Activated CD8-positive, alpha-beta memory T cell treated with anti-CD3 and anti-CD28 coated beads, Interleukin-2, amount 10 ng/mL, durations not matched to agents 7 days and 5 days (primary cell): Measurements from ENCODE around the gene CD81. TPM values are rescaled to one million over a fixed set of nuclear protein-coding genes. Genes with fewer than 3 reads are reported as not detected.

Source experiments
- ATAC-seq: fragments of 150-1000 bp; cut with Tn5 transposase; one replicate; pipeline ENCODE4 v1.10.0; 2021; ENCODE audit warnings: moderate library complexity
- CTCF ChIA-PET: fragments of 350-600 bp; sonication (Branson Sonifier 250); formaldehyde crosslinking; loops from one replicate; lab custom pipeline; 2021; ENCODE audit warnings: antibody characterized with exemption; lab: Charles Lee
- DNase-seq: peaks from one replicate; pipeline ENCODE4 v3.0.0-alpha.2; 2020
- H3K27ac Mint-ChIP-seq: one replicate; pipeline ENCODE4 v1.8.0; 2021; ENCODE audit warnings: mild to moderate bottlenecking, mixed read lengths
- H3K27me3 Mint-ChIP-seq: one replicate; pipeline ENCODE4 v1.8.0; 2021; ENCODE audit warnings: mixed read lengths
- H3K36me3 Mint-ChIP-seq: one replicate; pipeline ENCODE4 v1.8.0; 2021; ENCODE audit warnings: mild to moderate bottlenecking, mixed read lengths
- H3K4me1 Mint-ChIP-seq: one replicate; pipeline ENCODE4 v1.8.0; 2021; ENCODE audit warnings: mixed read lengths
- H3K4me3 Mint-ChIP-seq: one replicate; pipeline ENCODE4 v1.8.0; 2021; ENCODE audit warnings: mild to moderate bottlenecking, moderate library complexity, mixed read lengths
- H3K9me3 Mint-ChIP-seq: one replicate; pipeline ENCODE4 v1.8.0; 2022; ENCODE audit warnings: low read depth, mixed read lengths
- total RNA-seq, 2 experiments: library from RNA; stranded (reverse); gene quantifications; one replicate each; pipeline ENCODE4 v1.2.3, GENCODE V29; 2021

Gene CD81
- total RNA-seq, 2 experiments from 2014 or later, result 162 to 192 TPM

- Mint-ChIP-seq H3K27ac (no peak overlapping the region), H3K4me1 (peaks cover 15% of the 10 kb centered on the region), H3K4me3 (no peak overlapping the region), H3K36me3 (no peaks in the 10 kb centered on the region), H3K9me3 (no peaks in the 10 kb centered on the region), H3K27me3 (peaks cover 4% of the 10 kb centered on the region)
- ATAC-seq (no peak), DNase-seq (no peak)
- CTCF ChIA-PET, result interaction anchor here (3.6 kb wide), 1 partner anchor 45 kb away, joined by 16 read pairs; no protein-coding TSS in a partner anchor
Observed at GRCh38 chr11:2374456-2375201, 2.5 kb upstream of the CD81 start.

- no peaks in the 10 kb centered on the region for H3K36me3 Mint-ChIP-seq
- H3K9me3 Mint-ChIP-seq, result no peaks in the 10 kb centered on the region
- H3K4me3 Mint-ChIP-seq, result no peak overlapping the region
- DNase-seq (no peak), ATAC-seq (no peak)
- H3K27ac Mint-ChIP-seq, result no peak overlapping the region
- peaks cover 18% of the 10 kb centered on the region for H3K4me1 Mint-ChIP-seq
- peaks cover 4% of the 10 kb centered on the region for H3K27me3 Mint-ChIP-seq
- CTCF ChIA-PET, result interaction anchor here (3.6 to 3.8 kb wide), 2 partner anchors 45 to 71 kb away, joined by 16 to 36 read pairs; no protein-coding TSS in a partner anchor
Observed at GRCh38 chr11:2375341-2375853, 1.7 kb upstream of the CD81 start.

- Mint-ChIP-seq H3K9me3 (no peaks in the 10 kb centered on the region), H3K27me3 (peaks cover 4% of the 10 kb centered on the region), H3K4me3 (peak overlapping the region; percentile 21), H3K4me1 (peaks cover 21% of the 10 kb centered on the region), H3K36me3 (no peaks in the 10 kb centered on the region), H3K27ac (no peak overlapping the region)
- ATAC-seq, result no peak
- DNase-seq, result no peak
- CTCF ChIA-PET, result interaction anchor here (1.1 to 3.8 kb wide), 3 partner anchors 12 to 72 kb away, joined by 6 to 36 read pairs (median 16); no protein-coding TSS in a partner anchor
Observed at GRCh38 chr11:2375964-2376551, 1.1 kb upstream of the CD81 start.

GRCh38 chr11:2377511-2378443 is 667 bp downstream of the CD81 start:
- Mint-ChIP-seq H3K4me3 (peak overlapping the region; percentile 83), H3K27ac (peak overlapping the region; percentile 78), H3K36me3 (peaks cover 2% of the 10 kb centered on the region), H3K4me1 (peaks cover 24% of the 10 kb centered on the region), H3K27me3 (peaks cover 4% of the 10 kb centered on the region), H3K9me3 (no peaks in the 10 kb centered on the region)
- DNase-seq (peak; percentile 68), ATAC-seq (peak; percentile 46)
- CTCF ChIA-PET, result interaction anchor here (1.0 to 3.8 kb wide), 5 partner anchors 9 to 73 kb away, joined by 4 to 36 read pairs (median 10); partner anchors contain the start of gene TSSC4

GRCh38 chr11:2378527-2379210 is 1.6 kb downstream of the CD81 start:
- peak overlapping the region; percentile 83 for H3K4me3 Mint-ChIP-seq
- H3K27ac Mint-ChIP-seq, result peak overlapping the region; percentile 78
- peaks cover 4% of the 10 kb centered on the region for H3K27me3 Mint-ChIP-seq
- H3K36me3 Mint-ChIP-seq, result peaks cover 2% of the 10 kb centered on the region
- H3K9me3 Mint-ChIP-seq, result no peaks in the 10 kb centered on the region
- no peak for ATAC-seq
- H3K4me1 Mint-ChIP-seq, result peaks cover 27% of the 10 kb centered on the region
- CTCF ChIA-PET, result interaction anchor here (1.0 to 3.8 kb wide), 4 partner anchors 9 to 74 kb away, joined by 4 to 36 read pairs (median 10); partner anchors contain the start of gene TSSC4
- no peak for DNase-seq

GRCh38 chr11:2379466-2380174 is 2.5 kb downstream of the CD81 start:
- Mint-ChIP-seq H3K4me1 (peaks cover 34% of the 10 kb centered on the region), H3K27ac (peak overlapping the region; percentile 26)
- CTCF ChIA-PET, result no interaction called here

GRCh38 chr11:2380396-2380795 is 3.3 kb downstream of the CD81 start:
- CTCF ChIA-PET, result no interaction called here
- Mint-ChIP-seq H3K36me3 (peaks cover 2% of the 10 kb centered on the region), H3K4me3 (no peak overlapping the region), H3K9me3 (no peaks in the 10 kb centered on the region), H3K27me3 (peaks cover 4% of the 10 kb centered on the region), H3K27ac (no peak overlapping the region), H3K4me1 (peaks cover 40% of the 10 kb centered on the region)
- ATAC-seq (no peak), DNase-seq (no peak)

More at GRCh38 chr11:2379466-2380174, 2.5 kb downstream of the CD81 start:
- no peak overlapping the region for H3K4me3 Mint-ChIP-seq
- no peaks in the 10 kb centered on the region for H3K9me3 Mint-ChIP-seq
- H3K36me3 Mint-ChIP-seq, result peaks cover 2% of the 10 kb centered on the region
- H3K27me3 Mint-ChIP-seq, result peaks cover 4% of the 10 kb centered on the region
- no peak for ATAC-seq
- DNase-seq, result no peak

GRCh38 chr11:2380807-2381350 is 3.8 kb downstream of the CD81 start:
- H3K27me3 Mint-ChIP-seq, result peaks cover 4% of the 10 kb centered on the region
- H3K4me3 Mint-ChIP-seq, result no peak overlapping the region
- peaks cover 44% of the 10 kb centered on the region for H3K4me1 Mint-ChIP-seq
- no peaks in the 10 kb centered on the region for H3K9me3 Mint-ChIP-seq
- no peak for ATAC-seq
- peaks cover 5% of the 10 kb centered on the region for H3K36me3 Mint-ChIP-seq
- CTCF ChIA-PET, result no interaction called here
- H3K27ac Mint-ChIP-seq, result no peak overlapping the region
- DNase-seq, result no peak

GRCh38 chr11:2381494-2382128 is 4.5 kb downstream of the CD81 start:
- peaks cover 48% of the 10 kb centered on the region for H3K4me1 Mint-ChIP-seq
- CTCF ChIA-PET, result interaction anchor here (1.1 kb wide), 2 partner anchors 39 to 151 kb away, joined by 3 read pairs; no protein-coding TSS in a partner anchor
- DNase-seq (no peak), ATAC-seq (no peak)
- no peak overlapping the region for H3K27ac Mint-ChIP-seq
- no peaks in the 10 kb centered on the region for H3K9me3 Mint-ChIP-seq
- H3K4me3 Mint-ChIP-seq, result no peak overlapping the region
- peaks cover 5% of the 10 kb centered on the region for H3K36me3 Mint-ChIP-seq
- no peaks in the 10 kb centered on the region for H3K27me3 Mint-ChIP-seq

GRCh38 chr11:2382129-2382517 is 5.0 kb downstream of the CD81 start:
- ATAC-seq, result no peak
- no peaks in the 10 kb centered on the region for H3K27me3 Mint-ChIP-seq
- H3K36me3 Mint-ChIP-seq, result peaks cover 5% of the 10 kb centered on the region
- CTCF ChIA-PET, result interaction anchor here (1.1 to 1.2 kb wide), 3 partner anchors 39 to 151 kb away, joined by 3 to 8 read pairs (median 3); no protein-coding TSS in a partner anchor
- H3K4me1 Mint-ChIP-seq, result peaks cover 53% of the 10 kb centered on the region
- no peak overlapping the region for H3K4me3 Mint-ChIP-seq
- H3K9me3 Mint-ChIP-seq, result no peaks in the 10 kb centered on the region
- peak overlapping the region; percentile 7 for H3K27ac Mint-ChIP-seq
- DNase-seq, result no peak
